DOHH2 (cell line): ENCODE data around the gene ADAMTSL1.
A peak's percentile ranks its signal among the peaks of the same experiment; 100 is the strongest.

Experiments
- H3F3A ChIP-seq: fragments of 200-600 bp; sonication (generic), shearing (Covaris generic); 2 replicates; pipeline ENCODE4 v1.6.0; 2016; ENCODE audit warnings: antibody characterized with exemption, mild to moderate bottlenecking; ENCODE audit not compliant: control insufficient read depth, insufficient read depth
- H3K27ac ChIP-seq: fragments of 200-600 bp; sonication (generic); 2 replicates; pipeline ENCODE4 v1.5.1; 2014; ENCODE audit warnings: low read depth, mild to moderate bottlenecking, low read length, moderate library complexity
- H3K27me3 ChIP-seq: fragments of 200-600 bp; sonication (generic); 2 replicates; pipeline ENCODE4 v1.6.1; 2014; ENCODE audit warnings: mild to moderate bottlenecking, low read length, mixed read lengths; ENCODE audit not compliant: control insufficient read depth
- H3K36me3 ChIP-seq: fragments of 200-600 bp; sonication (generic); 2 replicates; pipeline ENCODE4 v1.6.1; 2014; ENCODE audit warnings: mild to moderate bottlenecking, low read length, moderate library complexity, mixed read lengths; ENCODE audit not compliant: control insufficient read depth
- H3K4me1 ChIP-seq: fragments of 200-600 bp; sonication (generic); 2 replicates; pipeline ENCODE4 v1.6.1; 2014; ENCODE audit warnings: mild to moderate bottlenecking, low read length, mixed read lengths; ENCODE audit not compliant: control insufficient read depth
- H3K4me2 ChIP-seq: fragments of 200-600 bp; sonication (generic); 2 replicates; pipeline ENCODE4 v1.6.0; 2014; ENCODE audit warnings: mild to moderate bottlenecking, low read length, moderate library complexity
- H3K4me3 ChIP-seq: fragments of 200-600 bp; sonication (generic); 2 replicates; pipeline ENCODE4 v1.5.1; 2014; ENCODE audit warnings: mild to moderate bottlenecking, low read length, mixed read lengths
- H3K79me2 ChIP-seq: fragments of 200-600 bp; sonication (generic); 2 replicates; pipeline ENCODE4 v1.6.1; 2014; ENCODE audit warnings: mild to moderate bottlenecking, low read length, mixed read lengths; ENCODE audit not compliant: control insufficient read depth
- H3K9me2 ChIP-seq: fragments of 200-600 bp; sonication (generic); replicated peaks from 2 replicates; pipeline ENCODE4 v1.6.1; 2014; ENCODE audit warnings: mild to moderate bottlenecking, low read length, mixed read lengths; ENCODE audit not compliant: control insufficient read depth
- H3K9me3 ChIP-seq: fragments of 200-600 bp; sonication (generic); 2 replicates; pipeline ENCODE4 v1.6.1; 2014; ENCODE audit warnings: antibody characterized with exemption, low read length, mixed read lengths; ENCODE audit not compliant: control insufficient read depth, insufficient read depth
- H4K20me1 ChIP-seq: fragments of 200-600 bp; sonication (generic); 2 replicates; pipeline ENCODE4 v1.6.0; 2014; ENCODE audit warnings: low read depth, mild to moderate bottlenecking, antibody characterized with exemption, low read length, moderate library complexity; ENCODE audit not compliant: control insufficient read depth, insufficient read depth
- CTCF ChIP-seq: fragments of 200-600 bp; sonication (generic); IDR thresholded peaks from one replicate; pipeline ENCODE4 v1.5.1; 2014; ENCODE audit warnings: antibody characterized with exemption, mild to moderate bottlenecking, low read depth, low read length; ENCODE audit not compliant: poor library complexity, severe bottlenecking
- EZH2phosphoT487 ChIP-seq: fragments of 200-600 bp; sonication (generic); IDR thresholded peaks from 2 replicates; pipeline ENCODE4 v1.6.1; 2017; ENCODE audit warnings: borderline replicate concordance, mild to moderate bottlenecking, antibody characterized with exemption, low read length, moderate library complexity, mixed read lengths

The ADAMTSL1 gene

GRCh38 chr9:18442629-18443491 lies 31.1 kb upstream of the ADAMTSL1 start:
- H3K9me3 ChIP-seq: no peaks in the 10 kb centered on the region
- H3K4me2 ChIP-seq: no peak overlapping the region
- no peaks in the 10 kb centered on the region for H4K20me1 ChIP-seq
- no peaks in the 10 kb centered on the region for H3K36me3 ChIP-seq
- H3K4me1 ChIP-seq: no peaks in the 10 kb centered on the region
- no peak for TF ChIP-seq EZH2phosphoT487
- TF ChIP-seq CTCF: peak; percentile 91
- no peaks in the 10 kb centered on the region for H3K27me3 ChIP-seq
- H3K4me3 ChIP-seq: no peak overlapping the region
- no peaks in the 10 kb centered on the region for H3K9me2 ChIP-seq
- no peaks in the 10 kb centered on the region for H3K79me2 ChIP-seq
- H3F3A ChIP-seq: no peaks in the 10 kb centered on the region
- no peak overlapping the region for H3K27ac ChIP-seq

GRCh38 chr9:18447131-18447530 lies 26.8 kb upstream of the ADAMTSL1 start:
- H3F3A ChIP-seq: no peaks in the 10 kb centered on the region
- TF ChIP-seq CTCF (no peak), EZH2phosphoT487 (no peak)
- no peak overlapping the region for H3K4me3 ChIP-seq
- H3K4me1 ChIP-seq: no peaks in the 10 kb centered on the region
- no peak overlapping the region for H3K4me2 ChIP-seq
- H3K27ac ChIP-seq: no peak overlapping the region
- no peaks in the 10 kb centered on the region for H3K36me3 ChIP-seq
- H3K79me2 ChIP-seq: no peaks in the 10 kb centered on the region
- H3K9me2 ChIP-seq: no peaks in the 10 kb centered on the region
- no peaks in the 10 kb centered on the region for H3K9me3 ChIP-seq
- no peaks in the 10 kb centered on the region for H3K27me3 ChIP-seq
- no peaks in the 10 kb centered on the region for H4K20me1 ChIP-seq

GRCh38 chr9:18447541-18447940 lies 26.4 kb upstream of the ADAMTSL1 start:
- H3K36me3 ChIP-seq: no peaks in the 10 kb centered on the region
- no peaks in the 10 kb centered on the region for H3K9me2 ChIP-seq
- H3K4me3 ChIP-seq: no peak overlapping the region
- H3F3A ChIP-seq: no peaks in the 10 kb centered on the region
- no peak overlapping the region for H3K27ac ChIP-seq
- no peaks in the 10 kb centered on the region for H3K4me1 ChIP-seq
- no peaks in the 10 kb centered on the region for H3K9me3 ChIP-seq
- H3K4me2 ChIP-seq: no peak overlapping the region
- no peaks in the 10 kb centered on the region for H3K27me3 ChIP-seq
- TF ChIP-seq CTCF: no peak
- TF ChIP-seq EZH2phosphoT487: no peak
- no peaks in the 10 kb centered on the region for H4K20me1 ChIP-seq
- no peaks in the 10 kb centered on the region for H3K79me2 ChIP-seq
